HepG2 (cell line): ENCODE measurements around the gene ELN. TPM values are rescaled to one million over a fixed set of nuclear protein-coding genes. Genes with fewer than 3 reads are reported as not detected.

Experiments
- CEBPG ChIP-seq: IDR thresholded peaks from 2 replicates; pipeline ENCODE4 v1.6.1; 2016
- EP300 ChIP-seq, 3 experiments: sonication (generic) in 1 of 3; formaldehyde crosslinking in 1 of 3; IDR thresholded peaks; 2 replicates each; pipeline versions ENCODE4 v1.5.1 to v1.6.1; 2011 to 2020; ENCODE audit warnings: low read depth in 2 of 3, low read length in 2 of 3, borderline replicate concordance in 1 of 3, improper control_type of control experiment in 1 of 3, mild to moderate bottlenecking in 1 of 3, missing genetic modification reagents in 1 of 3, moderate library complexity in 1 of 3
- GATA4 ChIP-seq: sonication (generic); IDR thresholded peaks from 2 replicates; pipeline ENCODE4 v1.6.1; 2016; ENCODE audit warnings: antibody characterized with exemption, low read depth, borderline replicate concordance
- HNRNPH1 ChIP-seq: fragments of 200-400 bp; formaldehyde crosslinking; optimal IDR thresholded peaks from 2 replicates; pipeline ENCODE3; 2017; ENCODE audit warnings: mild to moderate bottlenecking, low read depth, low read length
- HNRNPK ChIP-seq: fragments of 200-400 bp; formaldehyde crosslinking; IDR thresholded peaks from 2 replicates; pipeline ENCODE4 v1.6.1; 2018; ENCODE audit warnings: low read length, low read depth, moderate library complexity, mild to moderate bottlenecking; ENCODE audit not compliant: poor library complexity, severe bottlenecking
- ISL2 ChIP-seq: sonication (generic); formaldehyde crosslinking; IDR thresholded peaks from 2 replicates; pipeline ENCODE4 v1.5.0; 2020; ENCODE audit warnings: missing genetic modification reagents
- KAT2B ChIP-seq: fragments of 150-350 bp; IDR thresholded peaks from 2 replicates; pipeline ENCODE4 v1.6.1; 2014; ENCODE audit warnings: low read depth, low read length, borderline replicate concordance
- KLF16 ChIP-seq, 2 experiments: sonication (generic) in 1 of 2; formaldehyde crosslinking in 1 of 2; IDR thresholded peaks; 2 replicates each; pipeline versions ENCODE4 v1.6.1 to v1.8.0; 2016 to 2023; ENCODE audit warnings: missing genetic modification reagents in 2 of 2, missing compliant biosample characterization in 1 of 2
- NFAT5 ChIP-seq: sonication (generic); formaldehyde crosslinking; IDR thresholded peaks from 2 replicates; pipeline ENCODE4 v1.4.0; 2020; ENCODE audit warnings: missing genetic modification reagents
- PCBP1 ChIP-seq: fragments of 200-400 bp; formaldehyde crosslinking; IDR thresholded peaks from 2 replicates; pipeline ENCODE4 v1.6.1; 2017; ENCODE audit warnings: mild to moderate bottlenecking, low read depth, low read length, borderline replicate concordance
- PRDM4 ChIP-seq: sonication (generic); formaldehyde crosslinking; IDR thresholded peaks from 2 replicates; pipeline ENCODE4 v1.9.0; 2021; ENCODE audit warnings: missing genetic modification reagents, borderline replicate concordance
- RARA ChIP-seq: IDR thresholded peaks from 2 replicates; pipeline ENCODE4 v1.6.1; 2016; ENCODE audit warnings: missing genetic modification reagents, missing compliant biosample characterization
- SP4 ChIP-seq: sonication (generic); formaldehyde crosslinking; IDR thresholded peaks from 2 replicates; pipeline ENCODE4 v1.8.1; 2023; ENCODE audit warnings: mild to moderate bottlenecking, missing genetic modification reagents
- ZEB1 ChIP-seq: IDR thresholded peaks from 2 replicates; pipeline ENCODE4 v1.6.1; 2012; ENCODE audit warnings: mild to moderate bottlenecking, low read depth, inconsistent platforms; ENCODE audit not compliant: insufficient replicate concordance
- ZNF3 ChIP-seq: IDR thresholded peaks from 2 replicates; pipeline ENCODE4 v1.7.0; 2017; ENCODE audit warnings: inconsistent platforms
- ZNF333 ChIP-seq: sonication (generic); formaldehyde crosslinking; IDR thresholded peaks from 2 replicates; pipeline ENCODE4 v1.4.0; 2020; ENCODE audit warnings: mild to moderate bottlenecking, missing genetic modification reagents, borderline replicate concordance
- ZNF547 ChIP-seq: sonication (generic); formaldehyde crosslinking; IDR thresholded peaks from 2 replicates; pipeline ENCODE4 v1.5.1; 2020; ENCODE audit warnings: mild to moderate bottlenecking, missing genetic modification reagents
- polyA plus RNA-seq, 8 experiments: library from polyadenylated mRNA; depleted of rRNA in 3 of 8; stranded (reverse) in 7 of 8; unstranded in 1 of 8; fragments of >200 nt; fragmentation: Illumina TruSeq in 4 of 8; extraction: Trizol in 4 of 8; gene quantifications; 2 replicates each; pipeline versions ENCODE4 v1.2.1 to v1.2.3, GENCODE V29; 2011 to 2016; ENCODE audit warnings: low read depth in 4 of 8, missing spikeins in 1 of 8, mixed read lengths in 1 of 8; ENCODE audit not compliant: insufficient read depth in 1 of 8
- total RNA-seq, 5 experiments: library from RNA; depleted of rRNA; stranded (reverse); fragments of >200 nt; fragmentation: Illumina TruSeq; extraction: Trizol; gene quantifications; 2 replicates each; pipeline ENCODE4 v1.2.3, GENCODE V29; 2016; ENCODE audit warnings: low read depth in 1 of 5
- TF ChIP-seq, protein P1 (sequence below): sonication (generic); formaldehyde crosslinking; IDR thresholded peaks from 2 replicates; pipeline ENCODE4 v1.4.0; 2020; ENCODE audit warnings: missing genetic modification reagents, borderline replicate concordance

Gene ELN
- total and polyA plus RNA-seq, 2 of the 13 experiments (the other 11 are each of a cell fraction or from before 2014, with no cell fraction given): 0.15 to 0.37 TPM

GRCh38 chr7:73978661-73979563 is 49.1 kb upstream of the ELN start (continued):
- TF ChIP-seq EP300 (IDR thresholded peaks at IDR 0.05; ENCODE audit: low read depth in 2 of 2, low read length in 2 of 2): peak in 1 of 2 experiments; percentile 42; a peak in 2 of 4 replicates
- no peak for TF ChIP-seq EP300 (CRISPR knock-in tag; IDR thresholded peaks at IDR 0.05; ENCODE audit: borderline replicate concordance)
- no peak for TF ChIP-seq HNRNPK
- TF ChIP-seq NFAT5 (CRISPR knock-in tag): no peak
- TF ChIP-seq ZEB1: no peak
- 0 out of 2 replicates have a peak, but pooled peaks have one; percentile 28 for TF ChIP-seq ISL2
- no peak for TF ChIP-seq PCBP1
- peak; percentile 68 for TF ChIP-seq RARA (CRISPR knock-in tag)
- TF ChIP-seq KLF16 (CRISPR knock-in tag; IDR thresholded peaks at IDR 0.05): no peak
- TF ChIP-seq KAT2B: no peak
- TF ChIP-seq CEBPG (CRISPR knock-in tag): no peak; the same call in 1 of the 2 replicates
- TF ChIP-seq, protein P1, sequence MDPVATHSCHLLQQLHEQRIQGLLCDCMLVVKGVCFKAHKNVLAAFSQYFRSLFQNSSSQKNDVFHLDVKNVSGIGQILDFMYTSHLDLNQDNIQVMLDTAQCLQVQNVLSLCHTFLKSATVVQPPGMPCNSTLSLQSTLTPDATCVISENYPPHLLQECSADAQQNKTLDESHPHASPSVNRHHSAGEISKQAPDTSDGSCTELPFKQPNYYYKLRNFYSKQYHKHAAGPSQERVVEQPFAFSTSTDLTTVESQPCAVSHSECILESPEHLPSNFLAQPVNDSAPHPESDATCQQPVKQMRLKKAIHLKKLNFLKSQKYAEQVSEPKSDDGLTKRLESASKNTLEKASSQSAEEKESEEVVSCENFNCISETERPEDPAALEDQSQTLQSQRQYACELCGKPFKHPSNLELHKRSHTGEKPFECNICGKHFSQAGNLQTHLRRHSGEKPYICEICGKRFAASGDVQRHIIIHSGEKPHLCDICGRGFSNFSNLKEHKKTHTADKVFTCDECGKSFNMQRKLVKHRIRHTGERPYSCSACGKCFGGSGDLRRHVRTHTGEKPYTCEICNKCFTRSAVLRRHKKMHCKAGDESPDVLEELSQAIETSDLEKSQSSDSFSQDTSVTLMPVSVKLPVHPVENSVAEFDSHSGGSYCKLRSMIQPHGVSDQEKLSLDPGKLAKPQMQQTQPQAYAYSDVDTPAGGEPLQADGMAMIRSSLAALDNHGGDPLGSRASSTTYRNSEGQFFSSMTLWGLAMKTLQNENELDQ (CRISPR knock-in tag): no peak
- TF ChIP-seq HNRNPH1: no peak
- TF ChIP-seq ZNF547 (CRISPR knock-in tag): no peak
- no peak for TF ChIP-seq GATA4
- no peak for TF ChIP-seq ZNF3 (CRISPR knock-in tag)
- peak; percentile 28; the same call in 1 of the 2 replicates for TF ChIP-seq SP4 (CRISPR knock-in tag)
- no peak for TF ChIP-seq ZNF333 (CRISPR knock-in tag)
- no peak for TF ChIP-seq PRDM4
